IMR-90 (cell line): ENCODE data around the gene OR10AD1.

Experiments
- CEBPB ChIP-seq: IDR thresholded peaks from 2 replicates; pipeline ENCODE4 v1.6.1; 2012; ENCODE audit warnings: low read depth, low read length, improper control_type of control experiment
- CTCF ChIP-seq: conservative IDR thresholded peaks from 2 replicates; pipeline ENCODE4 v1.5.1; 2012; ENCODE audit warnings: mild to moderate bottlenecking, low read depth, low read length, improper control_type of control experiment
- ELK1 ChIP-seq: fragments of 150-350 bp; IDR thresholded peaks from 2 replicates; pipeline ENCODE4 v1.6.1; 2016; ENCODE audit warnings: low read depth, mild to moderate bottlenecking, low read length, moderate library complexity, borderline replicate concordance
- POLR2A ChIP-seq: IDR thresholded peaks from 2 replicates; pipeline ENCODE4 v1.6.1; 2012; ENCODE audit warnings: mild to moderate bottlenecking, low read depth, low read length
- SMC3 ChIP-seq: fragments of 150-350 bp; IDR thresholded peaks from 2 replicates; pipeline ENCODE4 v1.6.1; 2016; ENCODE audit warnings: low read depth, mild to moderate bottlenecking, antibody characterized with exemption, low read length, moderate library complexity
- USF2 ChIP-seq: fragments of 150-350 bp; IDR thresholded peaks from 2 replicates; pipeline ENCODE4 v1.6.1; 2017; ENCODE audit warnings: mild to moderate bottlenecking, antibody characterized with exemption, low read length, low read depth

GRCh38 chr12:48169011-48169410 is 34.1 kb downstream of the OR10AD1 start:
- no peak for TF ChIP-seq ELK1
- TF ChIP-seq CTCF: no peak
- no peak for TF ChIP-seq USF2
- TF ChIP-seq CEBPB: no peak
- no peak for TF ChIP-seq SMC3
- TF ChIP-seq POLR2A: no peak
